ENCODE results near the gene ZNF345. TPM values are rescaled to one million over a fixed set of nuclear protein-coding genes. Genes with fewer than 3 reads are reported as not detected.

Gene ZNF345
- total and polyA plus RNA-seq, 2 of the 4 experiments (the other 2 are of a cell fraction): 1.8 to 3.0 TPM

DNA sequence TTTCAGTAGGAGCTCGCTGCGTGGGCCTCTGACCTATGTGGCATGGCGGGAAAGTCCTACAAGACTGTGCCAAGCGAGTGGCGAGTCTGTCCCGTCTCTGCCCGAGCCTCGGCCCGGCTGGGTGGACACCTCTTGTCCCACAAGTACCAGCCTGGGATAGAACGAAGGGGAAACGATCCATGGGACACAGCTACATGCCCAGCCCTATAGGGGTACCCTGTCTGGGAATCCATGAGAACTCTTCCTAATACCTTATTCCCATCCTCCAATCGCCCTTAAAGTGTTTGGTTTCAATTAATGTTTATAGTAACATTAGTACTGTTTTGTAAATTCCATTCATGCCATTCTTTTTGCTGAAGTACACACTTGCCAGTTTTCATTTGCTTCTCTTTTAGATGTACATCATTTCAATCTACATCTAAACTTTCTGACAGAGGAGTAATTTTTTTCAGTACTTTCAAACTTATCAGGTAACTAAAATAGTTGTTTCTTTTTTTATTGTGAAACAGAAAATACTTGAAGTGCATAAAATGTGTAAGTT, 11.8 kb upstream of the ZNF345 start (continued):
- no peak for TF ChIP-seq MAZ (IDR thresholded peaks at IDR 0.05; ENCODE audit: borderline replicate concordance, low read depth, low read length)
- TF ChIP-seq, protein P1, sequence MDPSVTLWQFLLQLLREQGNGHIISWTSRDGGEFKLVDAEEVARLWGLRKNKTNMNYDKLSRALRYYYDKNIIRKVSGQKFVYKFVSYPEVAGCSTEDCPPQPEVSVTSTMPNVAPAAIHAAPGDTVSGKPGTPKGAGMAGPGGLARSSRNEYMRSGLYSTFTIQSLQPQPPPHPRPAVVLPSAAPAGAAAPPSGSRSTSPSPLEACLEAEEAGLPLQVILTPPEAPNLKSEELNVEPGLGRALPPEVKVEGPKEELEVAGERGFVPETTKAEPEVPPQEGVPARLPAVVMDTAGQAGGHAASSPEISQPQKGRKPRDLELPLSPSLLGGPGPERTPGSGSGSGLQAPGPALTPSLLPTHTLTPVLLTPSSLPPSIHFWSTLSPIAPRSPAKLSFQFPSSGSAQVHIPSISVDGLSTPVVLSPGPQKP (IDR thresholded peaks at IDR 0.05; ENCODE audit: borderline replicate concordance, low read depth, low read length): no peak
- TF ChIP-seq CEBPB (IDR thresholded peaks at IDR 0.05; ENCODE audit: low read depth, low read length): no peak
- no peak for TF ChIP-seq CHD1 (IDR thresholded peaks at IDR 0.05; ENCODE audit: low read depth, low read length)

DNA sequence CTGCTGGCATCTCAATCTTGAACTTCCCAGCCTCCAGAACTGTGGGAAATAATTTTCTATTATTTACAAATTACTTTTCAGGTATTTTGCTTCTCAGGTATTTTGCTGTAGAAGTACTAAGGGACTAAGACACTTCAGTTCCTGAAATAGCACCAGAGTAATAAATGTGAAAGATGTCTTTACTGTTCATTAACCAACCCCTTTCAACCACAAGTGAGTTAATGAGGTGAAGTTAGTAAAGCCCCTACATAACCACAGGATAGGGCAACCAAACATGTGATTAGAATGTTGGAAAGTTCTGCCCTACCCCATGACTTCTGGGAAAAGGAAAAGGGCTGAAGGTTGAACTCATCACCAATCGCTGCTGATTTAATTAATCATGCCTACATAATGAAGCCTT, 2.7 kb upstream of the ZNF345 start:
- CTCF ChIA-PET: no interaction called here

More for the DNA sequence above, 2.7 kb upstream of the ZNF345 start:
- no peak overlapping the region for H4K8ac ChIP-seq (ENCODE audit: low read depth in 2 of 2, low read length in 2 of 2)
- H4K20me1 ChIP-seq (ENCODE audit: insufficient read depth, low read length): no peaks in the 10 kb centered on the region
- no peak overlapping the region for H2AK9ac ChIP-seq (replicated peaks; ENCODE audit: low read depth, low read length, poor library complexity)
- H3K4me3 ChIP-seq (ENCODE audit: insufficient read depth, low read depth, low read length): no peak overlapping the region
- no peak overlapping the region for H2AFZ ChIP-seq (replicated peaks; ENCODE audit: low read length, poor library complexity)
- no peak overlapping the region for H2BK20ac ChIP-seq (ENCODE audit: low read depth, low read length)
- no CpG with 5 or more reads among the region's 1 CpG for whole genome bisulfite sequencing, 2 experiments (ENCODE audit: extremely low coverage in 2 of 2, insufficient read length in 1 of 2)
- no peak overlapping the region for H2BK5ac ChIP-seq (ENCODE audit: low read depth, low read length, poor library complexity, severe bottlenecking)
- in situ Hi-C loops (cut with MboI; ENCODE audit: low sequenced_read_pairs): no loop called here
- dilution Hi-C loops (cut with HindIII; ENCODE audit: low sequenced_read_pairs, unreplicated experiment): no loop called here
- H3K4me2 ChIP-seq (ENCODE audit: low read depth, low read length): no peak overlapping the region
- no peak for DNase-seq
- no peak for TF ChIP-seq SMC3 (IDR thresholded peaks at IDR 0.05; ENCODE audit: low read depth, low read length)
- no peak for TF ChIP-seq RFX5 (IDR thresholded peaks at IDR 0.05; ENCODE audit: low read depth, low read length)
- no peak for TF ChIP-seq NFE2L2 (IDR thresholded peaks at IDR 0.05; ENCODE audit: low read depth, low read length)
- TF ChIP-seq BHLHE40 (IDR thresholded peaks at IDR 0.05; ENCODE audit: low read depth, low read length): no peak
- no peak for TF ChIP-seq MAZ (IDR thresholded peaks at IDR 0.05; ENCODE audit: borderline replicate concordance, low read depth, low read length)
- no peak for TF ChIP-seq MXI1 (IDR thresholded peaks at IDR 0.05; ENCODE audit: borderline replicate concordance, low read depth, low read length)
- TF ChIP-seq, protein P1 (IDR thresholded peaks at IDR 0.05; ENCODE audit: borderline replicate concordance, low read depth, low read length): no peak
- TF ChIP-seq POLR2A (IDR thresholded peaks at IDR 0.05; ENCODE audit: low read depth, low read length): no peak
- no peak for TF ChIP-seq MAFK (IDR thresholded peaks at IDR 0.05; ENCODE audit: low read depth, low read length)
- intact Hi-C loops (cut with micrococcal nuclease): no loop called here
- no peak overlapping the region for H2BK15ac ChIP-seq (ENCODE audit: low read depth, low read length)
- H3K56ac ChIP-seq (ENCODE audit: extremely low read depth, insufficient read depth, low read length): no peak overlapping the region
- 0 out of 2 replicates have a peak, but pooled peaks cover 2% of the 10 kb centered on the region for H3K4me1 ChIP-seq (ENCODE audit: control insufficient read depth, insufficient read depth, low read length)
- H2BK120ac ChIP-seq (ENCODE audit: low read depth, low read length): no peak overlapping the region
- H3K23ac ChIP-seq (ENCODE audit: low read depth, low read length): no peak overlapping the region
- no peak overlapping the region for H3K27ac ChIP-seq (ENCODE audit: insufficient read depth, low read length)
- peaks cover 4% of the 10 kb centered on the region for H3K36me3 ChIP-seq (ENCODE audit: control insufficient read depth, insufficient read depth, low read length)
- no peak overlapping the region for H4K5ac ChIP-seq (ENCODE audit: low read depth, low read length)
- no peaks in the 10 kb centered on the region for H3K27me3 ChIP-seq (ENCODE audit: control insufficient read depth, insufficient read depth, low read length)
- ATAC-seq (ENCODE audit: low read depth): no peak
- no peak overlapping the region for H3K4ac ChIP-seq (ENCODE audit: low read depth, low read length)
- peaks cover 6% of the 10 kb centered on the region for H3K9me1 ChIP-seq (ENCODE audit: insufficient read depth, low read length)
- H3K79me1 ChIP-seq (ENCODE audit: low read depth in 1 of 2, low read length in 2 of 2): peaks cover 9 to 22% of the 10 kb centered on the region in 2 experiments
- H4K91ac ChIP-seq (ENCODE audit: insufficient read depth, low read depth, low read length): no peak overlapping the region
- H3K9me3 ChIP-seq (ENCODE audit: control insufficient read depth, insufficient read depth, low read length): peaks cover 5% of the 10 kb centered on the region; the same call in 1 of the 2 replicates
- BruUV-seq (replicated peaks): no TSS peak
- H3K18ac ChIP-seq (ENCODE audit: low read depth, low read length): no peak overlapping the region
- no peak overlapping the region for H3K14ac ChIP-seq (replicated peaks; ENCODE audit: low read depth, low read length)
- POLR2A ChIA-PET (ENCODE audit: unreplicated experiment): no interaction called here
- no peak overlapping the region for H2AK5ac ChIP-seq (ENCODE audit: low read depth, low read length)
- no peak overlapping the region for H3K9ac ChIP-seq (ENCODE audit: low read depth, low read length)
